CD4-positive, alpha-beta T cell treated with Interleukin-4 for 4 hours (primary cell): Measurements from ENCODE around the gene ANO10.
"Not testable (repeated sequence)": the region's sequence is repeated elsewhere in the genome, so short reads cannot be mapped to it uniquely, and the experiment has no call there.

Experiments used
- DNase-seq: peaks from one replicate; pipeline ENCODE4 v3.0.0-alpha.2; 2020

The ANO10 gene

DNA sequence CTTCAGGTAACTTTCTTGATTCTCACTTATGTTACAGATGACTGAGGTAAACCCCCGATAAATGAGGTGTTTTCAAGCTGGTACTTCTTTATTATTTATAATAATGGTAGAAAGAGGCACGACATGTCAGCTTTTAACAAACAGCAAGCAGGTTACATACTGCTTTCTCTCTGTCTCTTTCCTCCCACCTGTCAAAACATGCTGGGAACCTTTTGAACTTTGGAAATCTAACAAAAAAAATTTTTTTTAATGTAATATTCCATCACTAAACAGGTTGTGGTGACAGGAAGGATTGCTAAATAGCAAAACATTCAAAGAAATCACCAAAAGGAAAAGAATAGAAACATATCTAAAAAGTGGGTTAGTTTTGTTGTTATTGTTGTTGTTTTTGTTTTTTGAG is 48.2 kb downstream of the ANO10 start:
- no peak for DNase-seq

DNA sequence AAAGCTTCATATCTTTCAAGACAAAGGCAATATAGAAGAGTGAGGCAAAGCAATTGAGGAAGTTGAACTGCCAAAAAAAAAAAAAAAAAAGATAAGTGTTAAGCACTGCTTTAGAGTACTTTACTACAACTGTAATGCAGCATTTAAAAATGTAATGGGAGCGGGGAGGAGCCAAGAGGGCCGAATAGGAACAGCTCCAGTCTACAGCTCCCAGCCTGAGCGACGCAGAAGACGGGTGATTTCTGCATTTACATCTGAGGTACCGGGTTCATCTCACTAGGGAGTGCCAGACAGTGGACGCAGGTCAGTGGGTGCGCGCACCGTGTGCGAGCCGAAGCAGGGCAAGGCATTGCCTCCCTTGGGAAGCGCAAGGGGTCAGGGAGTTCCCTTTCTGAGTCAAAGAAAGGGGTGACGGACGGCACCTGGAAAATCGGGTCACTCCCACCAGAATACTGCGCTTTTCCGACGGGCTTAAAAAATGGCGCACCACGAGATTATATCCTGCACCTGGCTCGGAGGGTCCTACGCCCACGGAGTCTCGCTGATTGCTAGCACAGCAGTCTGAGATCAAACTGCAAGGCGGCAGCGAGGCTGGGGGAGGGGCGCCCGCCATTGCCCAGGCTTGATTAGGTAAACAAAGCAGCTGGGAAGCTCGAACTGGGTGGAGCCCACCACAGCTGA is 56.0 kb downstream of the ANO10 start:
- not testable (repeated sequence) for DNase-seq

DNA sequence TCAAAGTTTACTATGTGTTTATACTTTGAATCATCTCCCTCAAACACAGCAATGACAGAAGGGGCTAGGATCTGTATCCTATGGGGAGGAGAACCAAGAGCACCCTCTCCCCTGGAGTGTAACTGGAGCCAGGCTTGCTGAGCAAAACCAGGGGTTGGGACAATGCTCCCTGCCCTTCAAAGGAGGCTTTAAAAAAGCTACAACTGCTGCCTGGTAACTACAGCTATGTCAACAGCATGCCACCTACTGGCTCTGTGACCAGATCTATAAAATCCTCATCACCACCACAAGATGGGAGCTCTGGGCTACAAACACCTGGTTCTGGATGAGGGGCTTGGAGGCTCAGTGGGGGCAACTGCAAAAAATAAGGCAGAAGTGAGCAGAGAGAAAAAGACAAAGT is 61.9 kb downstream of the ANO10 start:
- DNase-seq, result no peak

DNA sequence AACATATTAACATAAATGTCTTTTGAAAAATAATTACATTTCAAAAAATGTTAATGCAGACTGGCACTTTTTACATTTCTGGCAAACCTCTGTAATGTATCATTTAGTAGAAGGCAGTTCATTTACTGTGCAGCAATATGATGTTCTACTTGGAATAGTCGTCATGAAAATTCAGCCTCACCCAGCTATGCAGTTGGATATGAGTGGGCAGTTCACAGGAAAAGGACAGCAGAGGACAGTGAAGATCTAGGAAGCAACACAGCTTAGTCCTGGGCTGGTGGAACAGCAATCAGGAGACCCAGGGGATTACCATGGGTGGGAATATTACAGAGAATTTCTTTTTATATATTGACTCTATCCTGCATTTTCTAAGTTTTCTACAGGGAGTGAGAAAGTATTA is 63.6 kb downstream of the ANO10 start:
- DNase-seq, result no peak

DNA sequence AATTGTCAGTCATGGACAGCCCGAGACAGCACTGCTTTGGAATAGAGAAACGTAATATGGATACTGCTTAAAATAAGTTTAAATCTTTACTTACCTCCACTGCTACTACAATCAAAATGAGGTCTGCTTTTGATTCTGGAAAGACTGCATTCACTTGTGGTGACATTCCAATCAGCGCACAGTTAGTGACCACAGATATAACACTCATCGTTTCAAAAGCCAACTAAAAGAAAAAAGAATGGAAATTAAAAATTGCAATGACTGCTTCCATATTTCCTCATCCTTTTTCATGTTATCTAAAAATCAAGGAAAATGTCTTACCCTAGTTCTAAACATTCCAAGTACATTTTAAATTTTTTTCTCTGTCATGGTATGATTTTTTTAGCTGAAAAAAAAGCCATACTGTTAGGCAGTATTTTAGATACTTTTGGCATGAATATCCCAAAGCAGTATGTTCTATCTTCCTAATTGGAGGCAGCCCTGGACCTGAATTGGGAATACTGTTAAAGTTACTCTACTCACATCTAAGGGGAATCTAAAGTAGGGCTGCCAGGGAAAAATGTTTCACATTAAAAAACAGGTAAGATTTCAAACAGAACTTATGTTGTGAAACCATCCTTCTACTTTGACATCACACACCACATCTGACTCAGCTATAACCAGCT is 72.1 kb downstream of the ANO10 start:
- DNase-seq, result no peak

DNA sequence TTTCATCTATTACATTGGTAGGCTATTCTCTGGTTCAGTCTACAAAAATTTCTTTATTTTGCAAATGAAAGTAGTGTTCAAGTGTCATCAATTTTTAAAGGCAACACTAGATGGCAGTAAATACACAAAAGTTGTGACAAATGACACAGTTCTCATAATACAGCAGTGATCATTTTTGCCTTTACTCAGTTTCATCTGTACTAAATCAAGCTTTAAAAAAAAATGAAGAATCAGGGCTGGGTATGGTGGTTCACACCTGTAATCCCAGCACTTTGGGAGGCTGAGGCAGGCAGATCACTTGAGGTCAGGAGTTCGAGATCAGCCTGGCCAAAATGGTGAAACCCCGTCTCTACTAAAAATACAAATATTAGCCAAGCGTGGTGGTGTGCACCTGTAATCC is 77.5 kb downstream of the ANO10 start:
- peak; percentile 61 for DNase-seq

DNA sequence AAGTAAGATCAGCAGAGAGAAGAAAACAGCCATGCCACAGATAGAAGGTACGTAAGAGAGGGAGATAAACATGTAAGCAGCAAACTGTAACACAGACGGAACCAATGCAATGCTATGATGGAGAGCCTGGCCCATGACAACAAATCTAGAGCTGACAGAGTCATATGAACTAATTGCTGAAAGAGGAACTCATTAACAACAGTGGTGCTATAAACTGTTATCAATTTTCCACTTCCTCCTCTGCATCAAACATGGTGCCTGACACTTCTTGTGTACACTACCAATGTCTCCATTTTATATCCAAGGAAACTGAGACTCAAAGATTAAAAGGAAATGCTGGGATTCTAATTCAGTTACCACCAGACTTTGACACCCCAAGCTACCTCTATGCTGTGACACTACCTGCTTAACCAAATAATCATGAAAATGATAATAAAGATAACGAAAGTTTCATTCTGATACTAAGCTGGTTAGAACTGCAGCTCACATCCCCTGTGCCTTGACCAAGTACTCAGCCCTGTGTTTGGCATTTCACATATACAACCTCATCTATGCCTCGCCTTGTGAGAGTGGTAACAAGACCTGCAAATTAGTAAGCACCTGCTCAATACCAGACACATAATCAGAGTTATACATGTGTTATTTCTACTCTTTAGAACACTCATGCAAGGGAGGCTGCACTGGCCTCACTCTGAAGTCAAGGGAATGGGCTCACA is 79.3 kb downstream of the ANO10 start:
- DNase-seq, result no peak

DNA sequence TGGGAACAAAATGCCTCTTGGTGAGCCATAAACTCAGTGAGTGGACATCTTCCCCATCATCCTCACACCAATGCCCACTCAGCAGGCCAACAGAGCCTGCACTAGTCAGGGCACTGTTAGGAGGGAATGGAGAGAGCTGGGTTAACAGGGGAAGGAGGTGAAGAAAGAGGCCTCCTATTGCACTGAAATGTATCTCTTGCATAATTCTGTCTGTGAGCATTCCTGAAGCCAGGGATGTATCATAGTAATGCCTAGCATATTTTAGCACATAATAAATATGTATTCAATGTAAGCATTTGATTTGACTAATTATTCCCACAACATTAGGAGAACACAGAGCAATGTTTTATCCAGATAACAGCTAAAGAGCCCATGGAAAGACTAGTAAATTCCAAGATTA is 81.2 kb downstream of the ANO10 start:
- DNase-seq, result no peak

DNA sequence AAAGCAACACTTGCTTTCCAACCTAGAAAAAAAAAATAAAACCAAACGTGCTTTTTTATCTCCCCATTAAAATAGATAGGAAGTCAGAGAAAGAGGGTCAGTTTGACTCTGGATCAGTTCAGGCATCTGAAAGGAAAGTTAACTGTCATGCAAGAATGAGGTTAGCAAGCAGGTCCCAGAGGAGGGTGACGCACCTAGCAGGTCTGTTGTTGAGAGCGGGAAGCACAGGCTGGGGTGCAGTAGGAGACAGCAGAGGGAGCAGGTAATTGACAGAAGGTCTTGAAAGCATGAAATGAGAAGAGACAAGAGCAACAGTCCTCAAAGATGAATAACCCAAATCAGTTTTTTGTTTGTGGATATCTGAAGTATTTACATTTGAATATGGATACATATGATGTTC is 82.5 kb downstream of the ANO10 start:
- DNase-seq, result no peak

DNA sequence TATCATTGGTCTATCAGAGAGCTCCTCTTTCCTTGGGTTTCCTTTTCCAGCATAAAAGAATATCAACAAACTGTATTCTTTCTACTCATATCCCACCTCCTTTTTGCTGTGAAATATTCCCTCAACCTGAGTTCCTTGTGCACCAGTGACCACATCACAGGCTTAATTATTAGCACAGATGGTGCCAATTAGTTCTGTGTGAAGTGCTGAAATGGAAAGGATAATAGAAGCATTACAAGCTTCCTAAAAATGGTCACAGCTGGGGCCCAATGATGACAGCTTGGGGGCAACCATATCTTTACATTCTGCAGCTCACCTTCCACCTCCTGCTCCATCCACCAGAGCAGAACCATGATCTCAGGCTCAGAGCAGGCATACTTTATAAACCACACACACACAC is 84.6 kb downstream of the ANO10 start:
- no peak for DNase-seq

DNA sequence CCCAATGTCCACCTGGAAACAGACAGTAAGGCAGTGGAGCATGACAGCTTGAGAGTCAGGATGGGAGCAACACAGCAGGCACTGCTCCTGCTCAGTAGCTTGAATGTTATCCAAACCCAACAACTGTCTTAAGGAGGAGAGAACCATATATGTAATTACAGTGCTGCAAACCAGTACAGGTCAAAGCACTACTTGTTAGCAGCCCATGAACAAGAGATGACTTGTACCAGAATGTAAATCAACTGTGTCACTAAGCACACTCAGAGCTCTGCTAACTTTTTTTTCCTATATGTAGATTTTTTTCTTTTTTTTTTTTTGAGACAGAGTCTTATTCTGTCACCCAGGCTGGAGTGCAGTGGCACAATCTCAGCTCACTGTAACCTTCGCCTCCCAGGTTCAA is 87.1 kb downstream of the ANO10 start:
- no peak for DNase-seq

DNA sequence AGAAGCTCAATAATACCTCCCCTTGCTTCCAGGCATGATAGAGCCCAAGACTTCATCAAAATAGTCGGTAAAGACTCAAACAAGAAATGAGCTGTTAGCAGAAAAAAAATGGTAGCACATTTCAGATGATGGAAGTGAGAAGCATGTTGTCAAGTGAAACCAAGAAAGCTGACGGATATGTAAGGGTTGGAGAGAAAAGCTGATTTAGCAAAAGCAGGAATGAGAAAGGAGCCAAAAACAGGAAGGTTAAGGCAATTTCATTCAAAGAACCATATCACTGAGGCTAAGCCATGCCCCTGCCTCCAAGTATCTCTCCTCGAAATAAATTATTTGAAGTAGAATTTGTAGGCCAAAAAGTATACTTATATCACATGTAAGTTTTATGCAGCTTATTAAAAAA is 88.8 kb downstream of the ANO10 start:
- DNase-seq, result no peak

DNA sequence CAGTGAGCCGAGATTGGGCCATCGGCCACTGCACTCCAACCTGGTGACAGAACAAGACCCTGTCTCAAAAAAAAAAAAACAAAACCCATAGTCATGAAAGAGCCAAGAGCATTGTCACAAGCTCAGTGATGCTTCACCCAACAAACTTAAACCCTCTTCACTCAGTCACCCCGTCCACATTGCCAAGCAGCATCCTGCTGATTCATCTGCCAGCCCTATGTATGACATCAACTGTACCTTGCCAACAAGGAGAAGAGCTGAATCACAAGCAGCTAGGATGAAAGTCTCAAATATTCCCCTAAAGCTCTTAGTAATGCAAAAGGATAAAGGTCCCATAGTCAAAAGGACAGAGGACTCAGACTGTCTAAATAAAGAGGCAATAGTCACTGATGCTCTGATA is 90.0 kb downstream of the ANO10 start:
- DNase-seq, result no peak

DNA sequence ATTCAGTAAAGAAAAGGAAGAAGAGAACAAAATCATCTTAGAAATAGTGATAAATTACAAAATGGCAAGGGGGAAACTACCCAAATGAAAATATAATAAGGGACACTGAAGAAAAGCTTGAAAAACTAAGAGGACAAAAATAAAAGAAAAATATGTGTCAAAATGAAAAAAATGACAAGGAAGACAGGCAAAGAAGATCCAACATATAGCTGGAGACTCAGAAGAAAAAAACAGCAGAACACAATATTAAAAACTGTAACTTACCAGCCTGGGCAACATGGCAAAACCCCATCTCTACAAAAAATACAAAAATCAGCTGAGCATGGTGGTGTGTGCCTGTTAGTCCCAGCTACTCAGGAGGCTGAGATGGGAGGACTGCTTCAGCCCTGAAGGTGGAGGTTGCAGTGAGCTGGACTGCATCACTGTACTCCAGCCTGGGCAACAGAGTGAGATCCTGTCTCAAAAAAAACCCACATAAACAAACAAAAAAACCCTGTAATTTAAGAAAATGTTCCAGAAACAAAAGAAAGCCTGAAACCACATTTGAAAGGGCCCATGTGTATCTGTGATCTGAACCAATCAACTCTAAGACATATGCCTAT is 93.2 kb downstream of the ANO10 start:
- DNase-seq, result no peak

DNA sequence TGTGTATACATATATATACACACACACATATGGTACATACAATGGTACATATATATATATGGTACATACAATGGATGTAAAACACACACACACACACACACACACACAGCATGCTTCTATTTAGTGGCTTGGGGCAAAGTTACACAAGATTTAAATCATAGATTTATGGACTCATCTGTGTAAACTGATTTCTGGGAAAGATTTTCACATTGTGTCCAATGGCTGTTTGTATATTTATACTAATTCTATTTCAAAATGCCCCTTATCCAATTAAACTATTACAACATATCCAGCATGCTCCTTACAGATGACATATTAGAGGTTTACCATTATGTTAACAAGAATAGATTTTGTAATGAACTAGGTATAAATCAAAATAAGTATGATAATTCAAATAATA is 94.9 kb downstream of the ANO10 start:
- no peak for DNase-seq

DNA sequence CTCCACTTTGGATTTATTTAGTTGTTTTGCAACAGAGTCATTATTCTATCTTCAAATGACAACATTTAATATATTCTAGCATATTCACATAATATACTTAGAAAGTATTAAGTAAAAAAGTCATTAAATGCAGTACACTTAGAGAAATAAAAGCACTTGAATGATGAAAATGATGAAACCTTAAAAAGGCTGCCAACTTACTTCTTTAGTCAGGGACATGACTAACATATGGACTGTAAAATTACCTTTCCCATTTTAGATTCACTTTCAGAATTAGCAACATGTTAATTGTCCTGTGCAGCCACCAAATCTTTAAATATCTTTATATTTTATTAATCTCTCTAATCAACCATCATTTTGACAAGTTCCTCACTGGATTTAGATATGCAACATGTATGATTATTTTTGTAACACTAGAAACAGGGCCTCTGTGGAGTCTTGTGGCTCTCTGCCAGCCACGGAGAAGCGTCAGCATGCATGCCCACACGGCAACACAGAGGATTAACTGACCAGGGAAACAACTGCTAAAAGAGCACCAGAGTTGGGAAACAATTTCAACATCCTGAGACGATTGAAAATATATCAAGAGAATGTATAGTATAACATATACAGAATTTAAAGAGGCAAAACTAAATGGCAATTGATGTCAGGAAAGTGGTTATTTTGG is 95.7 kb downstream of the ANO10 start:
- no peak for DNase-seq

DNA sequence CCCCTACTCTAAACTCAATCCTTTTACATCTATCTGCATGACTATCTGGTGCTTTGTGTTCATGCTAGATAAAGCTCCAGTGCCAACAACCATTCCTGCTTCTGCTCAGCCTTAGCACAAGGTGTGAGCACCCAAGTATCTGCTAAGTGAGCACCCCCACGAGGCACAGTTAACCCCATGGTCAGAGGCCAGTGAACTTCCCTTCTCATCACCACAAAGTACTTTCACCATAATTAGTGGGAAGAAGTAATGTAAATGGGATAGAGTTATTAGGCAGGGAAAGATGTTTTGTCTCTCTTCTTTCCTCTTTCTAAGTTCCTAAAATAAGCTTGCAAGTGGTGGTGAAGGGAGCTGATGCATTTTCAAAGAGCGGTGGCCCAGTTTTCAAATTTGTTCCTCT is 96.4 kb downstream of the ANO10 start:
- DNase-seq, result no peak

DNA sequence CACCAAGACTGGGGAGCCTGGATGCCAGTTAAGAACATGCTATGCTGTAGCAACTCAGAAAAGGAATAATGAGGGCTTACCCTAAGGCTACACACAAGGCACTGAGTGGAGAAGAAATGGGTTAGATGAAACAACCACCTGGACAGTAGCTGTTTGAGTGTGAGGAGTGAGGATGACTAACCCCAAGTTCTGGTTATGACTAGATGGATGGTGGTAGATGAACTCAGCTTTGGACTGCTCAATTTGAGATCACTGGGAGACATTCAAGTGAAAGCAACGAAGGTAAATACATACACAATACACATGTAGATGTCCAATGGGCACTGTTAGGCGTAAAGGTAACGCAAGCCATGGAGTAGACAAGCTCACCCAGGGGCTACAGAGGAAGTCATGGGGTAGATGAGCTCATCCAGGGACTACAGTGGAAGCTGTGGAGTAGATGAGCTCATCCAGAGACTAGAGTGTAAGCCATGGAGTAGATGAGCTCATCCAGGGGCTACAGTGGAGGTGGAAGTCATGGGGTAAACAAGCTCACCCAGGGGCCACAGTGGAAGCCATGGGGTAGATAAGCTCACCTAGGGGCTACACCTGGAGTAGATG is 98.3 kb downstream of the ANO10 start:
- DNase-seq, result no peak

DNA sequence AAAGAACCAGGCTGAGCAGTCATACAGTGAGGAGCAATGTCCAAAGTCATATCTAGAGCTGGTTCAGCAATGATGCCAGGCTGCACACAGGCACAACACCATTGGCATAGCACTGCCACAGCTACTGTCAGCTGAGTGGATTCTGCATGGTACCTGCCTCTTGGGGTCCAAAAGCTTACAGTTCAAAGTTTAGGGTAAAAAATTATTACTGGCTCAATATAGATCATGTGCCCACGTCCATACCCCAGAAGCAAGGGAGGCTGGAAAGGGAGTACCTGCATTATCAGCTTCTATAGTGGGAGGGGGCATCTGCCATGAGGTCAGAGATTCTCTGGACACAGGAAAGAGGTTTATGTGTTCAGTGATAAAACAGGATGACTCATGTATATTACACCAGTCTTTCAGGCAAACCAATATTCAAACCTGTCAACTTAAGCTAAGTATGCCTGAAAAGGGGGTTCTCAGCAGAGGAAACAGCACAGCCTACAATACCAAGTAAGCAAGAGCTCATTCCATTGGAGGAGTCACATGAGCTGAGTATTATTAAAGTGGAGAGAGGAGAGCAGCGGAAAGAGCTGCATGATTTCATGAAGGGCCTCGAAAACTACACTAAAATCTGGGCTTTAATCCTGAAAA is 99.0 kb downstream of the ANO10 start:
- DNase-seq, result no peak

DNA sequence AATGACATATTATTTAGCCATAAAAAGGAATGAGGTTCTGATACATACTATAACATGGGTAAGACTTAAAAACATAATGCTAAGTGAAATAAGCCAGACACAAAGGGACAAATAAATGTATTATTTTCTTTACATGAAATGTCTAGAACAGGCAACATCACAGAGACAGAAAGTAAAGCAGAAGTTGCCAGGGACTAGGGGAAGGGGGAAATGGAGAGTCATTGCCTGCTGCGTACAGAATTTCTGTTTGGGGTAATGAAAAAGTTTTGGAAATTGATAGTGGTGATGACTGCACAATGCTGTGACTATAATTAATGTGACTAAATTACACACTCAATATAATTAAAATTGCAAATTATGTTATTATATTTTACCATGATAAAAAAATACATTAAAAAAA is 99.9 kb downstream of the ANO10 start:
- no peak for DNase-seq

DNA sequence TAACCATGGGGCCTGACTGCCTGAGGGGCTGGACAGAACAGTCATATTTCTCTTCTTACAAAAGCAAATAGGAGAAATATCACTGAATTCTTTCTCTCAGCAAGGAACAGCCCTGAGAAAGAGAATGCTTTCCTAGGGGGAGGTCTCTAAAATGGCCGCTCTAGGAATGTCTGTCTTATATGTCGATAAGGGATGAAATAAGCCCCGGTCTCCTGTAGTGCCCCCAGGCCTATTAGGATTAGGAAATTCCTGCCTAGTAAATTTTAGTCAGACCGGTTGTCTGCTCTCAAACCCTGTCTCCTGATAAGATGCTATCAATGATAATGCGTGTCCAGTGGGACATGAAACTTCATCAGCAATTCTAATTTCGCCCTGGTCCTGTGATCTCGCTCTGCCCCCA is 103.3 kb downstream of the ANO10 start:
- not testable (repeated sequence) for DNase-seq

DNA sequence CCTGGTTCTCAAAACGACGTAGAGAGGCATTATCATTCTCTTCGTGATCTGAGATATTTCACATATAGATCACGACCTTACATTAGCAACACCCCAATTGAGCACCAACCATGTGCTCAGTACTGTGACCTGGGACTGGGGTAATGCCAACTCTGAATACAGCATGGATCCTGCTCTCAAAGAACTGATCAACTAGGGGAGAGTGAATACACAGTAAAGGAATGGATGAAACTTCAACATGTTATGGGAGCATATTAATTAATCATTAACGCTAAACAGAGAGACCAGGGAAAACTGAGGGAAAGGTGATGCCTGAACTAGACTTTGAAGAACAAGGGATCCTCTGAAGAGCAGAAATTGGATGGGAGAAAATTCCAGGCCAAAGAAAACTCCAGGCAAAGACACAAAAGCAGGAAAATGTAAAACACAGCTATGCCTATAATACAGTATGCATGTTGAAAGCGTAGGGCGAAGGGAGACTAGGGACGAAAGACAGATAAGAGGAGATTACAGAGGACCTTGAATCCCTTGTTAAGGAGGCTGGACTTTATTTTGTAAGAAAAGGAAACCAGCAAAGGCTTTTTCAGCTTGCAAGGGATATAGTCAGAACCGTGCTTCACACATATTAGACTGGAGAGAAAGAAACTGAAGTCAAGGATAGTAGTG is 105.7 kb downstream of the ANO10 start:
- no peak for DNase-seq
